HG03460 (cell line): Measurements from ENCODE around the gene PARM1.

Source experiments
- ATAC-seq: cut with Tn5 transposase; IDR thresholded peaks from one replicate; pipeline ENCODE4 v1.9.1; 2021; ENCODE audit not compliant: unreplicated experiment

The PARM1 gene

GRCh38 chr4:75069493-75070074 lies 136.7 kb downstream of the PARM1 start:
- ATAC-seq: peak; percentile 85

DNA sequence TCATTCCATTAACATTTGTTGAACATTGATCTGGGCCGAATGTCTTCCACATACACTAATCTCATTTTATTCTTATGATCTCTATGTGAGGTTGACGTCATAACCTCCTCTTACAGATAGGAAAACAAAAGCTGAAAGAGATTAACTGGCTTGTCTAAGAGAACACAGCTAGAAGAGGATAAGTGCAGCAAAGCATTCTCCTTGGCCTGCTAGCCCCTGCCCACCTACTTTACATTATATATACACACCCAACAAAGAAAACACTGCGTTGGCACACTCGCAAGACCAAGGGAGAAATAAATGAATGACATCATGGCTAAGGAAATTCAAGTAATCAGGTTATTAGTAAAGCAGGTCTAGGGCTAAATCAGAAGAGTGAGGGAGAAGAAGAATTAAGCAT lies 138.4 kb downstream of the PARM1 start:
- no peak for ATAC-seq

GRCh38 chr4:75080888-75081287 lies 148.0 kb downstream of the PARM1 start:
- ATAC-seq: no peak

- ATAC-seq: no peak
Observed at GRCh38 chr4:75081561-75081960, 148.6 kb downstream of the PARM1 start.

- no peak for ATAC-seq
Observed at GRCh38 chr4:75087416-75087815, 154.5 kb downstream of the PARM1 start.

- no peak for ATAC-seq
Observed at GRCh38 chr4:75087865-75088264, 154.9 kb downstream of the PARM1 start.

DNA sequence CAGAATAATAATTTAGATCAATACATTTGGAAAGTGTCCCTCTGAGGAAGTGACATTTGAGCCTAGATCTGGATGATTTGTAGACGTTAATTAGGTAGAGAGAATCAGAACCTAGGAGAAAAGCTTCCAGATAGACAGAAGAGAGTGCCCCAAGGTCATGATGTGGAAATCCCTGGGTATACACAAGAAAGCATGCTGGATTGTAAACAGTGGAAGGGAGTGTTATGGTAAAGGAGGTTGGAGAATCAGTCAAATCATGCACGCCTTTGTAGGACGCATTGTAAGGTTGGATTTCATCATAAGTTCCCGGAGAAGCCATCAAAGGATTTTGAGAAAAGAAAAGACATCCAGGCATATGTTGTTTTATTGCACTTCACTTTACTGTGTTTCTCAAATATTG lies 156.3 kb downstream of the PARM1 start:
- no peak for ATAC-seq

- ATAC-seq: peak; percentile 89
Observed at GRCh38 chr4:75099321-75099720, 166.4 kb downstream of the PARM1 start.
